Ishikawa (cell line): ENCODE measurements around the gene HPRT1.

Experiments
- CEBPB ChIP-seq: IDR thresholded peaks from 2 replicates; pipeline ENCODE4 v1.6.1; 2012
- CREB1 ChIP-seq: IDR thresholded peaks from 2 replicates; pipeline ENCODE4 v1.6.1; 2012; ENCODE audit warnings: low read depth
- EGR1 ChIP-seq: IDR thresholded peaks from 2 replicates; pipeline ENCODE4 v1.6.1; 2012
- EP300 ChIP-seq: IDR thresholded peaks from 2 replicates; pipeline ENCODE4 v1.6.1; 2012; ENCODE audit warnings: borderline replicate concordance
- RAD21 ChIP-seq: IDR thresholded peaks from 2 replicates; pipeline ENCODE4 v1.6.1; 2012; ENCODE audit warnings: low read depth
- TCF12 ChIP-seq: IDR thresholded peaks from 2 replicates; pipeline ENCODE4 v1.6.1; 2012; ENCODE audit warnings: low read depth
- TEAD4 ChIP-seq: IDR thresholded peaks from 2 replicates; pipeline ENCODE4 v1.6.1; 2012
- TF ChIP-seq, protein P1 (sequence below): IDR thresholded peaks from 2 replicates; pipeline ENCODE4 v1.6.1; 2012
- TF ChIP-seq, protein P2 (sequence below): IDR thresholded peaks from 2 replicates; pipeline ENCODE4 v1.6.1; 2012
- TF ChIP-seq, protein P3 (sequence below): IDR thresholded peaks from 2 replicates; pipeline ENCODE4 v1.6.1; 2012; ENCODE audit warnings: low read depth, mild to moderate bottlenecking

DNA sequence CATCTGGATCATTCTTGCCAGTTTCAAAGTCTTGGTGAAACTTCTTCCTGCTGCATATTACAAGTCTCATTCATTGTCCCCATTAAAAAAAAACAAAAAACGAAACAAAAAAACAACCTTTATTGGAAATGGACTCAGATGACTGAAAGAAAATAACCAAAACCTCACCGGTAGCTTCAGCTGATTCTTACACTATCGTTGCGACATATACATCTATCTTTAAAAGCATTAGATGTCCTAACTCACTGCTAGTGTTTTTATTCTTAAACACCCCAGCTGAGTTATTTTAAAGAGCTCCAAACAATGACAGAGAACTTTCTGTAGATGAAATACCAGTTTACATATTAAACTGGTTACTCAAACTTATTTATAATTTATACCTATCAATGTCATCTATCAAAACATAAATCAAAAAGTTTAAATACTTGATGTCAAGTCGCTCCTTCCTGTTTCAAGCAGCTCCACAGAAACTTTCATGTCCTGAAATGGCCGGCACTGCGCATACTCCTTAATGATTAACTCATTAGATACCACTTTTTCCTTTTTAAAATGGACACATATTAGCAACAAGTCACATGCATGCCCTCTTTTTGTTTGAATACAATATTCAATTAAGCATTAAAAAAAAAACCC is 87.2 kb downstream of the HPRT1 start:
- no peak for TF ChIP-seq CEBPB
- TF ChIP-seq, protein P1, sequence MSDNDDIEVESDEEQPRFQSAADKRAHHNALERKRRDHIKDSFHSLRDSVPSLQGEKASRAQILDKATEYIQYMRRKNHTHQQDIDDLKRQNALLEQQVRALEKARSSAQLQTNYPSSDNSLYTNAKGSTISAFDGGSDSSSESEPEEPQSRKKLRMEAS, result no peak
- no peak for TF ChIP-seq TEAD4
- TF ChIP-seq RAD21, result no peak
- TF ChIP-seq, protein P2, sequence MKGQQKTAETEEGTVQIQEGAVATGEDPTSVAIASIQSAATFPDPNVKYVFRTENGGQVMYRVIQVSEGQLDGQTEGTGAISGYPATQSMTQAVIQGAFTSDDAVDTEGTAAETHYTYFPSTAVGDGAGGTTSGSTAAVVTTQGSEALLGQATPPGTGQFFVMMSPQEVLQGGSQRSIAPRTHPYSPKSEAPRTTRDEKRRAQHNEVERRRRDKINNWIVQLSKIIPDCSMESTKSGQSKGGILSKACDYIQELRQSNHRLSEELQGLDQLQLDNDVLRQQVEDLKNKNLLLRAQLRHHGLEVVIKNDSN, result no peak
- TF ChIP-seq, protein P3, sequence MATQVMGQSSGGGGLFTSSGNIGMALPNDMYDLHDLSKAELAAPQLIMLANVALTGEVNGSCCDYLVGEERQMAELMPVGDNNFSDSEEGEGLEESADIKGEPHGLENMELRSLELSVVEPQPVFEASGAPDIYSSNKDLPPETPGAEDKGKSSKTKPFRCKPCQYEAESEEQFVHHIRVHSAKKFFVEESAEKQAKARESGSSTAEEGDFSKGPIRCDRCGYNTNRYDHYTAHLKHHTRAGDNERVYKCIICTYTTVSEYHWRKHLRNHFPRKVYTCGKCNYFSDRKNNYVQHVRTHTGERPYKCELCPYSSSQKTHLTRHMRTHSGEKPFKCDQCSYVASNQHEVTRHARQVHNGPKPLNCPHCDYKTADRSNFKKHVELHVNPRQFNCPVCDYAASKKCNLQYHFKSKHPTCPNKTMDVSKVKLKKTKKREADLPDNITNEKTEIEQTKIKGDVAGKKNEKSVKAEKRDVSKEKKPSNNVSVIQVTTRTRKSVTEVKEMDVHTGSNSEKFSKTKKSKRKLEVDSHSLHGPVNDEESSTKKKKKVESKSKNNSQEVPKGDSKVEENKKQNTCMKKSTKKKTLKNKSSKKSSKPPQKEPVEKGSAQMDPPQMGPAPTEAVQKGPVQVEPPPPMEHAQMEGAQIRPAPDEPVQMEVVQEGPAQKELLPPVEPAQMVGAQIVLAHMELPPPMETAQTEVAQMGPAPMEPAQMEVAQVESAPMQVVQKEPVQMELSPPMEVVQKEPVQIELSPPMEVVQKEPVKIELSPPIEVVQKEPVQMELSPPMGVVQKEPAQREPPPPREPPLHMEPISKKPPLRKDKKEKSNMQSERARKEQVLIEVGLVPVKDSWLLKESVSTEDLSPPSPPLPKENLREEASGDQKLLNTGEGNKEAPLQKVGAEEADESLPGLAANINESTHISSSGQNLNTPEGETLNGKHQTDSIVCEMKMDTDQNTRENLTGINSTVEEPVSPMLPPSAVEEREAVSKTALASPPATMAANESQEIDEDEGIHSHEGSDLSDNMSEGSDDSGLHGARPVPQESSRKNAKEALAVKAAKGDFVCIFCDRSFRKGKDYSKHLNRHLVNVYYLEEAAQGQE, result no peak
- TF ChIP-seq EP300, result no peak
- no peak for TF ChIP-seq EGR1
- TF ChIP-seq TCF12, result no peak
- TF ChIP-seq CREB1, result no peak
